HG03039 (cell line): Measurements from ENCODE around the gene PRDM16.

Experiments
- ATAC-seq: cut with Tn5 transposase; IDR thresholded peaks from one replicate; pipeline ENCODE4 v1.9.1; 2021; ENCODE audit warnings: mild to moderate bottlenecking, moderate library complexity; ENCODE audit not compliant: unreplicated experiment

The PRDM16 gene

DNA sequence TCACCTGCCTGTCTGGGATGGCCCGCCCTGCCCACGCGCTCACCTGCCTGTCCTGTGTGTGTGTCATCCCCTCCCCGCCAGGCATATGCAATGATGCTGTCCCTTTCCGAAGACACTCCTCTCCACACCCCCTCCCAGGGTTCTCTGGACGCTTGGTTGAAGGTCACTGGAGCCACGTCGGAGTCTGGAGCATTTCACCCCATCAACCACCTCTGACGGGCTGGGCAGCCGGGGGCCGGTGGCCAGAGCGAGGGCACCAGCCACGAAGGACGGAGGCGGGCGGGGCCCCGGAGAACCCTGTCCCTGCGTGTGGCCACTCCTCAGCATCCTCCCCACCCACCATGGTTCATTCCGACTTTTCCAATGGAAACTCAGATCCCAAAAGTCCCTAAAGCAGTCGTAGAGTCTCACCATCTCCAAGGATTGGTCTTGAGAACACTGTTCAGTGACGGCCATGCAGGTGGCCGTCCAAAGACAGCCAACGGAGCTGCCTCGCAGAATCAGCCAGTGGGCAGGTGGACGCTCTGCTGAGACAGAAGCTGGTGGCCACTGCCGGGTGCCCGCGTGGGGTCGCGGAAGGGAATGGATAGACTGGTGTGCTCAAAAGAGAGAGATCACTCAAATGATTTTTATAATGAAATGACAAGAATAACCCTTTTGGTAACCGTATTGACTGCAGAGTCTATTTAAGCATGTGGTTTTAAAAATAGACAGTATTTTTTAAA lies 364.8 kb downstream of the PRDM16 start:
- no peak for ATAC-seq

DNA sequence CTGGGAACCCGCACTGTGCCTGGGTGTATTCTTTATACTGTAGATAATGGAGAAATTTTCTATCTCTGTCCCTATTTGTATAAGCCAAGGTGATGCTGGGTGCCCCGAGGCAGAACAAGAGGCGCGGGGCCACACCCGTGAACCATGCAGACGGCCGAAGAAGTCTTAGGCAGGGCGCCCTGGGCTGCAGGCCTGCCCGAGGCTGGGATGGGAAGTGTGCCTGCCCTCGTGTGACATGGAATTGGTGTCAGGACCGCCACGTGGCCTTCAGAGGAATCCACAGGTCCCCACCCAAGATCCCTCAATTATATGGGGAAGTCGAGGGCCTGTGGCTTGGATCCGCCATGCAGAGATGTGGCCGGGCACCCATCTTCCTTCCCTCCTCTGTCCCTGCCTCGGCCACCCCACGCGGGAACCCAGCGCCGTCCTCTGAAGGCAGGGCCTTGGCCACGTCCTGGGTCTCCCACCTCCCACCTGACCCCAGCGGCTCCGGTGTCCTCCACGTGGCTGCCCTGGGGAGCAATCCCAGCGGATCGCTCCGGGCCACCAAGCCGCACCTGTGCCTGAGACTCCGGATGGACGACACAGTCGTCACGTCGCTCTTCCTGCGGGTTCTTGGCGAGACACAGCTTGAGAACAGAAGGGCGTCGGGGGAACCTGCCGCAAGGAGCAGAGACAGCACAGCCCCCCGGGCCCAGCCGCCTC lies 365.6 kb downstream of the PRDM16 start:
- no peak for ATAC-seq

DNA sequence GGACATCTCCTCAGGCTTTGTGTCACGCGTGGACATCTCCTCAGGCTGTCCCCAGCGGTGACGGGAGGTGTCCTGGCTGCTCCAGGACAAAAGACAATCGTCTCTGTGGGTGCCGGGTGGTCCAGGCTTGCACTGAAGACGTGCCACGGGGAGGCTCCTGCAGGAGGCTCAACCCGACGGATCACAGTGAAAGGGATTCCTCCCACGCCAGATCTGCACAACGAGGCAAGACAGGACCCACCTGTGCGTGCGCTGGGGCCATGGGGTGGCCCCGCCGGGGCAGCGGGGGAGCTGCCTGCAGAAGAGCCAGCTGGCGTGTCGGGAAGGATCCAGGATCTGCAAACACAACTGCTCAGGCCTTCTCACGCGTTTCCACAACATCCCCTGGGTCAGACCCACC lies 366.7 kb downstream of the PRDM16 start:
- no peak for ATAC-seq

DNA sequence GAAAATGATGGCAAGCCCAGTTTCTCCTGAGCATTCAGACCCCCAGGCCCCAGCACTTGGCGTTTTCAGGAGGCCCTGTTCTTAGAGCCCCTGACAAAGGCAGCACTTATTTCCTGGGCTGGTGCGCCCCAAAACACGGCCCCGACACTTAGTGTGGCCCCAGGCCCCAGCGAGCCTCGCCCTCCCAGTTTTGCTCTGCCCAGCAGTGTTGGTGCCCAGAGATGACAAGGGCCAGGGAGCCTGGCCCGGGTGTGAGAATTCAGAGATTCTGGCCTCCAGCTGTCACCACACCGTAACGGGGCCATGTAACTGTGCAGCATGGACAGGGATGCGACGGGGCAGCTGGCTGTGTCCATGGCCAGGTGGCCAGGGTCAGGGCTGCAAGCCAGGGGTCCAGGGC lies 367.4 kb downstream of the PRDM16 start:
- no peak for ATAC-seq

DNA sequence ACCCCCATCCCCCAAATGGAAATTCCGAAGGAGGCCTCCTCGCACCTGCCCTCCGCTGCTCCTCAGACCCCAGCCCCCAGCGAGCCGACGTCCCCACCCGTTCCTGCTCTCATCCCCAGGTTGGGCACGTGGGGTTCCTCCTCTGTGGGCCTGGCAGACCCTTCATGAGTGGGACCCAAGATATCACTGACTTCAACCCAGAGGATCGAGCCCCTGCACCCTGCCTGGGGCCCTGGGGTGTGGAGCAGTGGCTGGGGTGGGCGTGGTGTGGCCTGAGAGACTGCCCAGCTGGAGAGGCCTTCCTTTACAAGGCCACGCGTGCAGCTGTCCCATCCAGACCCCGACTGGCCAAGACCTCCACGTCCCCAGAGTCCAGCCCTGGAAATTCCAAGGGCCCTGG lies 367.9 kb downstream of the PRDM16 start:
- ATAC-seq: no peak

DNA sequence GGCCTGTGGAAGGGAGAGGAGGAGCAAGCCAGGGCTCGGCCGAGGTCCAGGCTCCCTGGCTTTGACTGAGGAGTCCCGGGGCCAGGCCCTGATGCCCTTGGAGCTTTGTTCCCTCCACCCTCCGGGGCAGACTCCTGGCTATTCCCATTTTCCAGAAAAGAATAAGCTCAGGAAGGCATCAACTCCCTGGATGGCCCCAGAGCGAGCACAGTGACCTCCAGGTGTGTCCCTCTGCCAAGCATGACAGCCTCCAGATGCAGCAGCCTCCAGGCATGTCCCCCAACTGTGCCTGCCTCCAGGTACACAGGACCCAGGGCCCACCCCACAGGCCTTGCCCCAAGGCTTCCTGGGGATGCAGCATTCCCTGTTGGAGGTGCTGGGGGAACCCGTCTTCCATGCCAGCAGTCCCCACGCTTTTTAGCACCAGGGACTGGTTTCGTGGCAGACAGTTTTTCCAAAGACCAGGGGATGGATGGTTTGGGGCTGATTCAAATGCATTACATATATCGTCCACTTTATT lies 369.7 kb downstream of the PRDM16 start:
- no peak for ATAC-seq

DNA sequence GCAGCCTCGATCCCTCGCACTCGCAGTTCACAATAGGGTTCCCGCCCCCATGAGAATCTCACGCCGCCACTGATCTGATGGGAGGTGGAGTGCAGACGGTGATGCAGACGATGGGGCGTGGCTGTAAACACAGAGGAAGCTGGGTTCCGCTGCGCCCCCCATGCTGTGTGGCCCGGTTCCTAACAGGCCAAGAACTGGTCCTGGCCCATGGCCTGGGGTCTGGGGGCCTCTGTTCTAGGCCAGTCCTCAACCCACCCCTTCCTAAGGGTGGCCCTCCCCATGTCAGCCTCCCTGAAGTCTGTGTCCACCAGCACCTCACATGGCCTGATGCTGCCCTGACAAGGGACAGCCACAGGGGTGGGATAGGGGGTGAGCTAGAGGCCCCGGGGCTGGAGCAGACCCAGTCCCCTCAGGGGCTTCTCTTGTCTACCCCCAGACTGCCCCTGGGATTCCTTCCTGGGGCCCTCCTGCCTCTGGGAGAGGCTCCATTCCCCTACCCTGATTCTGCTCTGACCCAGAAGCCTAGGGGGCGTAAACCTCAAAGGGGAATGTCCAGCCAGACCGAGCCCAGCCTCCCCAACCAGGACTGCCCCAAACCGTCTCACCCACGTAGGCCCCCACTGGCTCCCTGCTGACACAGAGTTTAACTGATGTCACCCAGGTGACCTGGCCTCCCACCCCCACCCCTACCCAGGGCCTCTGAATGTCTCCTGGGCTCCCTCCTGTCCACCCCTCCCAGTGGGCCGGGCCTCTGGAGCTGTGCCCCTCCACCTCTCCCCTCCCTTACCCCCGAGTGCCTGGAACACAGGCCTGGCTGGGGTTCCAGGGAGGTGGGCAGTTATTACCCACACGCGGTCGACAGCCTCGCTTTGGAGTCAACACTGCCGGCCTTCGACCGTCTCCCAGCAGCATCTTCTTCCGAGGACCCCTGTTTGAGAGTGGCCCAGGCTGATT lies 370.6 kb downstream of the PRDM16 start:
- no peak for ATAC-seq

DNA sequence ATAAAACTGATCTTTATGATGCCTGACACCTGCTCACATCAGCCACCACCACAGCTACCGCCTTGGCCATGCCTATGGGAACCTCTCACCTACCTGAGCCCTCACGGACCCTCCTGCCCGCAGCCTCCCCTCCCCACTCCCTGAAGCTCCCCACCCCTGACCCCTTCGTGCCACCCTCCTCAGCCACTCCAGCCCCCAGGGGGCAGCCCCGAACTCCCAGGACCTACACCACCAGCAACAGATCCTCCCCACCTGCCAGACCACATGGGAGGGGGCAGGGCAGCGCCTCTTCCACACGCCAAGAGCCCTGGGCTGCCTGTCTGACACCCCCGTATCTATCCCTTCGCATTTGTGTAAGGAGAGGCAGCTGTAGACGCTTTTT lies 371.3 kb downstream of the PRDM16 start:
- no peak for ATAC-seq

DNA sequence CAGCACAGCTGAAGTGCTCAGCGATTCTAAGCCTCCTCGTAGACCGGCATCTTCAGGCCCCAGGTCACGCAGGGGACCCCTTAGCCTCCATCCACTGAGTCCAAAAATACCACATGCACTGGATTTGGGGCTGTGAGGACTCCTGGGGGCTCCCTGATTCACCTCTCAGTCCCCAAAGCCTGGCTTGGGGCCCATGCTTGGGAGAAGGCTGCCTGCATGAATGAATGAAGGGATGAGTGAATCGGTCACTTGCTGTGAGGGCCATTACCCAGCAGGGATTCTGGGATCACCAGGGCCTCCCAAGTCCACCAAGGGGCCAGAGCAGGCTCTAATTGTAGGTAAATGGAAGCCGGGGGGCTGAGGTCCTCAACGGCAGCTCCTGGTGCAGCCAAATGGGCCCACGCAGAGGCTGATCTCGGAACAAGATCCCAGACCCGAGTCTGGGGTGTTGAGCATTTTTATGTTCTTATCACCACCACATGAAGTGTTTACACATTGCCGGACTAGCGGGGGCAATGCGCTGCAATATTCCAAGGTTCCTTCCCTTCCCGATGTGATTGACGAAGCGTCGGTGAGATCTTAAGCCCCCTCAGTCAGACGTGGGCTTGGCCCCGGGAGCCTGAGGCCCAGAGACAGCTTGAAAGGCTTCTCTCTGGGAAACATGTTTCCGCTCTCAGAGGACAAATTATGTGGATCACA lies 371.9 kb downstream of the PRDM16 start:
- no peak for ATAC-seq

DNA sequence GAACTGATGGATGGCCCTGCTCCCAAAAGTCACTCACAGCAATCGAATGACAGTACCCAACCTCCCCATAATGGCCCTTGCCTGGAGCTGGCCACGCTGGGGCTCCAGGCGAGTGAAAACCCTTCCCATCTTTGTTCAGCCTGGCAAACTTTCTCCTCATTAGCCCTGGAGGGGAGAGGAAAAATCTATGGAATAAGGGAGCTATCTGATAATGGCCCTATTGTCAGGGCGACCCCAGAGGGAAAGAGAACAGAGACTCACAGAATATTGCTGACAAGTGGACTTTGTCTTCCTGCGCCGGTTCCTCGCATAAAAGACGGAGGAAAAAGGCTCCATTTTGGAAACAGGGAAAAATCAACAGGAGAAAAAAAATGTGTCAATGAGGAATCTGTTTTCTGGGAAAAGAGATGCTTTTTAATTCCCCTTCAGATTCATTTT lies 372.4 kb downstream of the PRDM16 start:
- ATAC-seq: no peak

DNA sequence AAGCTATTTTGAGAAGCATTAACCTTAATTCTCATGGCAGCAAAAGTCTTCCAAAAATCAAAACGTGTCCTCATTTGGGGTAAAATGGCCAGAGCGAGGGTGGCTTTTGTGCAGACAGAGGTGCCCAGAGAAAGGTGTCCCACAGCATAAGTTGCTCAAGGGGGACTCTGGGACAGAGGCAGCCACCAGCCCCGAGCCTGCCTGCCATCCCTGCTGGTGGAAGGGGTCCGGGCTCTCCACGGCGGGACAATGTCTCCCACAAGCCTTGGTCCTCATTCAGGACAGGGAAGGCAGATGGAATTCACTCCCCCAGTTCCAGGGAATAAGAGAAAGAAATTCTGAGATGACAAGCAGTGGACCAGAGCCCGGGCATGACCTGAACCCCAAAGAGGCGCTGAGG lies 372.9 kb downstream of the PRDM16 start:
- no peak for ATAC-seq

DNA sequence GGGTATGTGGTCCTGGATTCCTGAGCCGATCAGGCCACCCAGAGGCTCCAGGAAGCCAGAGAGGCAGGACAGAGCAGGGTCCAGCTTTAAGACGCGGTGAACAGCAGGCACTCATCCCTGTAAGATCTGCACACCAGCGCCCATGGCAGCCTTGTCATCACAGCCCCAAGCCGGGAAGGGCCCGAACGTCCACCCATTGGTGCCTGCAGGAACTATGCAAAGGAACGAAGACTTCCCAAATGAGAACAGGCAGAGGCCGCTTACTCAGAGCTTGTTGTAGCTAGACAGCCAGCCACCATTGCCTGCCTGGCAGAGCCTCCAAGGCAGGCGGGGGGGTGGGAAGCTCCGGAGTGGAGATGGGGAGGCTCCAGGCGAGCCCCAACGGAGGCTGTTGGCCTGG lies 373.3 kb downstream of the PRDM16 start:
- ATAC-seq: no peak

DNA sequence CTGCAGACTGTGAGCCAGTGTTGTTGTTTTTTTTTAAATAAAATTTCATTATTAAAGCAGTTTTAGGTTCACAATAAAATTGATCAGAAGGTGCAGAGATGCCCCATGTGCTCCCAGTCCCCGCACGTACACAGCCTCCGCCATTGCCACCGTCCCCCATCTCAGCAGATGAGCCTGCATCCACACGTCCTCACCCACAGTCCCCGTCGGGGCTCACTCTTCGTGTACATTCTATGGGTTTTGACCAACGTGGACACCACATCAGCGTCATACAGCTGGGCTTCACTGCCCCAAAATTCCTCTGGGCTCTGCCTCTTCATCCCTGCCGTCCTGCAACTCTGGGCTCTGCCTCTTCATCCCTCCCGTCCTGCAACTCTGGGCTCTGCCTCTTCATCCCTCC lies 373.9 kb downstream of the PRDM16 start:
- no peak for ATAC-seq

DNA sequence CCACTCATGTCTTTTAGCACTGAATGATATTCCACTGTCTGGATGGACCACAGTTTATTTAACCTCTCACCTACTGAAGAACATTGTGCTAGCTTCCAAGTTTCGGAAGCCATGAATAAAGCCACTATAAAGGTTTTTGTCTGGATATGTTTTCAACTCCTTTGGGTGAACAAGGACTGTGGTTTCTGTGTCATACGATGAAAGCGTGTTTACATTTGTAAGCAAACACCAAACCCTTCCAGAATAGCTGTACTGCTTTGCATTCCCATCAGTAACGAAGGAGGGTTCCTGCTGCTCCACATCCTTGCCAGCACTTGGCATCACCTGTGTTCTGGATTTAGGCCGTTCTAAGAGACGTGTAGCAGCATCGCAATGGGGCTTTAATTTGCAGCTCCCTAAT lies 374.8 kb downstream of the PRDM16 start:
- no peak for ATAC-seq

DNA sequence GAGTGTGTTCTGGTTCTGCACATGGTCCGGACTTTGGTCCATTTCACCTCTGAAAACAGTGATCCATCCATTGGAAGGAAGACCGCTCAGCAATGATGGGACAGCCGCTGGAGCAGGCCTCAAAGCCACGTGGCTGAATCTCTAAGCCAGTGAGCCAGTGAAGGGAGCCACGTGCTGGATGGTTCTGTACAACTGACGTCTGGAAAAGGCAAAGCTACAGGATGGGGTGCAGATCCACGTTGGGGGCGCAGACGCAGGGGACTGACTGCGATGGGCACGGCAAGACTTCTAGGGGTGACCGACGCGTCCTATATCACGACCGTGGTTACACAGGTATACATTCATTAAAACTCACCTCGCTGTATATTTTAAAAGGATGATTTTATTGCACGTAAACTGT lies 375.3 kb downstream of the PRDM16 start:
- no peak for ATAC-seq

DNA sequence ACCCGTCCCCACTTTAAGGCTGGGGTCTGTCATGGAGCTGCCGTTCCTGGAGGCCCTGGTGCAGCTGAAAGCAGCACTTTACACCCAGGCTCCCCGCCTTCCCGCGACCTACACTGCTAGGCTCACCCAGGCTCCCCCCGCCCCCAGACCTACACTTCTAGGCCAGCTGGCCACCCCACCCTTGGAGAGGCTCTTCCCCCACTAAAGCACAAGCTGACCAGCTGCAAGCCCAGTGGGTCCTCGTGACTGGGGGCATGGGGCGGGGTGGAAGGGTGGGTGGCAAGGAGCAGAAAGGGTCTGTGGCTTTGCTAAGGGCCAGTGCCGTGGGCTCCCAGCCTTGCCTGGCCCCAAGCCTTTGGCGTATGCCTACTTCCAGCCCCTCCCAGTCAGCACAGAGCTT lies 375.7 kb downstream of the PRDM16 start:
- no peak for ATAC-seq

DNA sequence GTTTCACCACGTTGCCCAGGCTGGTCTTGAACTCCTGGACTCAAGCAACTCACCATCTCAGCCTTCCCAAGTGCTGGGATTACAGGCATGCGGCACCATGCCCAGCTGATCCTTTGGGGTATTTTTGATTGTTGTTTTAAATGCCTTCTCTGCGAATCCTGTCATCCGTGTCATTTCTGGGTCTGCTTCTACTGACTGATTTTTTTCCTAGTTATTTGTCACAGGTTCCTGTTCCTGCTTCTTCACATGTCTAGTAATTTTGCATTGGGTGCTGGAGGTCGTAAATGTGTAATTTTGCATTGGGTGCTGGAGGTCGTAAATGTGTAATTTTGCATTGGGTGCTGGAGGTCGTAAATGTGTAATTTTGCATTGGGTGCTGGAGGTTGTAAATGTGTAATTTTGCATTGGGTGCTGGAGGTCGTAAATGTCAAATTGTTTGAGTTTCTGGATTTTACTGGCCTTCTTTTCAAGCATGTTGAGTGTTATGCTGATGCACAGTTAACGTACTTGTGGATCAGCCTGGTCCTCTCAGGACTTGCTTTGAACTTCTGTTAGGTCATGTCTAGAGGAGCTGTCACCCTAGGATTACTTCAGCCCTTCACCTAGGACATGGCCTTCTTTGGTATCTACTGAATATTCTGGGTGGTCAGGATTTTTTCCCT lies 381.3 kb downstream of the PRDM16 start:
- ATAC-seq: no peak

DNA sequence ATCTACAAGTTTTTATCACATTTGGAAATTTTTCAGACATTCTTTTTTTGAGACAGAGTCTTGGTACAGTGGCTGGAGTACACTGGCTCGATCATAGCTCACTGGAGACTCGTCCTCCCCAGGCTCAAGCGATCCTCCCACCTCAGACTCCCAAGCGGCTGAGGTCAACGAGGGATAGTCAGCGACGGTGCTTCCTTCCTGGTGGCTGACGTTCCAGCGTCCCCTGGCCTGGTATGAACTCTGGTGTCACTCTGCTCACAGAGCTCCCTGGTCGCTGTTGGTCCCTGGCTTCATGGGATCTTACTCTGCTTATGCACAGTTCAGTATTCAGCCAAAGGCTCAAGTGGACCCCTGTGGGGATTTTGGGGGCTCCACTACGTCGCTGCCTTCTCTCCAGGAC lies 382.0 kb downstream of the PRDM16 start:
- no peak for ATAC-seq

DNA sequence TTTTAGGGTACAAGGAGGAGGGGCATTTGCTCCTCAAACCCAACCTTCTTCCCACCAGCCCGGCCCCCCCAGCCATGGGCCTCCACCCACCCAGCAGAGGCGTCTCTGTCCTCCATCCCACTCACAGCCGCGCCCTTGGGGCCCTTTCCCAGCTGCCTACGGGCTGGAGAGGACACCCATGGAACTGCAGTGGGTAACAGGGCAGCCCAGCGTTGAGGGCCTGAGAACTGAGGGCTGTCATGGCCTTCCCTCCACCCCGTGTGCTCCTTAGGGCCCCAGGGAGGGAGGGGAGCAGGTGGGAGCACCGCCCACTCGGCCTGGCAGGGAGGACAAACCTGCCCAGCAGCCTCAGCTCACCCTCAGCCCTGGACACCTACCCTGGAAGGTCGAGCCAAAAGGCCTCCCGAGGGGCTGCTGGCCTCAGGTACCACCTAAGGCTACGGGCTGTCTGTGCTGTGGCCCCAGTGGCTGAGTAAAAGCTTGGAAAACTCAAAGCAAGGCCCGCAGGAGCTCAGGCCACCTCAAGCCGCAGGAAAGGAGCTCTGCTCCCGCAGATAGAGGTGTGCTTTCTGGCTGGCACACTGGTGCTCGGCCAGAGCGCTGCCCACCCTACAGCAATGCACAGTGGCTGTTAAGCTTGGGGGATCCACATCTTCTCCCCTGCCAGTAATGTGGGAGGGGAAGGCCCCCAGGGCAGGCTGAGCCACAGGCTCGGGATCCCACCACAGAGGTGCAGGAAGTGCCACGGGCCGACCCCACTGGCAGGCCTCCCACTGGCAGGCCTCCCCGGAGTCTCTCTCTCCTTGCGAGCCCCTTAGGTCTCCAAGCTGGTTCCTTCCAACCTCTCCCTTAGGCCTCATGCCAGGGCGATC lies 383.2 kb downstream of the PRDM16 start:
- no peak for ATAC-seq
